Measurements from ENCODE around the gene MSLN.

Gene MSLN

GRCh38 chr16:792221-792995 is 31.9 kb downstream of the MSLN start:
- DNase-seq (ENCODE audit: extremely low read depth, insufficient read length) = no peak
- Histone ChIP-seq H3K4me3 (replicated peaks; ENCODE audit: low read depth, low read length) (no peak overlapping the region), H3K27me3 (replicated peaks; ENCODE audit: control insufficient read depth, insufficient read depth, low read length) (no peaks in the 10 kb centered on the region), H3K36me3 (ENCODE audit: control insufficient read depth, insufficient read depth, low read length) (peaks cover 8% of the 10 kb centered on the region)
- TF ChIP-seq CTCF (IDR thresholded peaks at IDR 0.05; ENCODE audit: insufficient read depth, low read length, poor library complexity, severe bottlenecking) = no peak

- Histone ChIP-seq H3K27me3 (replicated peaks; ENCODE audit: control insufficient read depth, insufficient read depth, low read length) (no peaks in the 10 kb centered on the region), H3K36me3 (ENCODE audit: control insufficient read depth, insufficient read depth, low read length) (peaks cover 8% of the 10 kb centered on the region), H3K4me3 (replicated peaks; ENCODE audit: low read depth, low read length) (no peak overlapping the region)
- DNase-seq (ENCODE audit: extremely low read depth, insufficient read length) = no peak
- no peak for TF ChIP-seq CTCF (IDR thresholded peaks at IDR 0.05; ENCODE audit: insufficient read depth, low read length, poor library complexity, severe bottlenecking)
Measured at GRCh38 chr16:793414-793813, 32.9 kb downstream of the MSLN start.

GRCh38 chr16:794091-794822 is 33.7 kb downstream of the MSLN start:
- no peaks in the 10 kb centered on the region for H3K27me3 ChIP-seq (replicated peaks; ENCODE audit: control insufficient read depth, insufficient read depth, low read length)
- H3K4me3 ChIP-seq (replicated peaks; ENCODE audit: low read depth, low read length) = no peak overlapping the region
- H3K36me3 ChIP-seq (ENCODE audit: control insufficient read depth, insufficient read depth, low read length) = peaks cover 8% of the 10 kb centered on the region

GRCh38 chr16:794853-795466 is 34.4 kb downstream of the MSLN start:
- no peak for DNase-seq (ENCODE audit: extremely low read depth, insufficient read length)
- no peaks in the 10 kb centered on the region; the same call in 1 of the 2 replicates for H3K27me3 ChIP-seq (replicated peaks; ENCODE audit: control insufficient read depth, insufficient read depth, low read length)
- H3K36me3 ChIP-seq (ENCODE audit: control insufficient read depth, insufficient read depth, low read length) = peaks cover 8% of the 10 kb centered on the region
- no peak overlapping the region for H3K4me3 ChIP-seq (replicated peaks; ENCODE audit: low read depth, low read length)
- TF ChIP-seq CTCF (IDR thresholded peaks at IDR 0.05; ENCODE audit: insufficient read depth, low read length, poor library complexity, severe bottlenecking) = no peak

More at GRCh38 chr16:794091-794822, 33.7 kb downstream of the MSLN start:
- TF ChIP-seq CTCF (IDR thresholded peaks at IDR 0.05; ENCODE audit: insufficient read depth, low read length, poor library complexity, severe bottlenecking) = no peak
- no peak for DNase-seq (ENCODE audit: extremely low read depth, insufficient read length)

GRCh38 chr16:795580-796229 is 35.2 kb downstream of the MSLN start:
- Histone ChIP-seq H3K36me3 (ENCODE audit: control insufficient read depth, insufficient read depth, low read length) (peaks cover 7% of the 10 kb centered on the region), H3K27me3 (replicated peaks; ENCODE audit: control insufficient read depth, insufficient read depth, low read length) (no peaks in the 10 kb centered on the region; the same call in 1 of the 2 replicates), H3K4me3 (replicated peaks; ENCODE audit: low read depth, low read length) (no peak overlapping the region)
- DNase-seq (ENCODE audit: extremely low read depth, insufficient read length) = no peak
- no peak for TF ChIP-seq CTCF (IDR thresholded peaks at IDR 0.05; ENCODE audit: insufficient read depth, low read length, poor library complexity, severe bottlenecking)
